Central memory CD8-positive, alpha-beta T cell (primary cell): ENCODE results near the gene PNPLA3.

Experiments
- ATAC-seq: fragments of 150-1000 bp; cut with Tn5 transposase; replicated peaks from 2 replicates; pipeline ENCODE4 v1.10.0; 2022; ENCODE audit warnings: mild to moderate bottlenecking, moderate FRiP score, moderate number of reproducible peaks; ENCODE audit not compliant: poor library complexity, severe bottlenecking; ENCODE audit errors: extremely low read depth
- DNase-seq, 2 donors: peaks; one replicate each; pipeline ENCODE4 v3.0.0; 2021; ENCODE audit warnings: low spot score in 2 of 2
- H3K27ac Mint-ChIP-seq: one replicate; pipeline ENCODE4 v1.8.0; 2022; ENCODE audit warnings: low read depth, mild to moderate bottlenecking, moderate library complexity, mixed read lengths
- H3K27me3 Mint-ChIP-seq: one replicate; pipeline ENCODE4 v1.8.0; 2022; ENCODE audit warnings: mixed read lengths
- H3K36me3 Mint-ChIP-seq: one replicate; pipeline ENCODE4 v1.8.0; 2022; ENCODE audit warnings: mild to moderate bottlenecking, moderate library complexity, mixed read lengths; ENCODE audit not compliant: insufficient read depth
- H3K4me1 Mint-ChIP-seq: one replicate; pipeline ENCODE4 v1.8.0; 2022; ENCODE audit warnings: mixed read lengths
- H3K4me3 Mint-ChIP-seq: one replicate; pipeline ENCODE4 v1.8.0; 2022; ENCODE audit warnings: mild to moderate bottlenecking, moderate library complexity, mixed read lengths
- H3K9me3 Mint-ChIP-seq: one replicate; pipeline ENCODE4 v1.8.0; 2022; ENCODE audit warnings: mixed read lengths

Gene PNPLA3

DNA sequence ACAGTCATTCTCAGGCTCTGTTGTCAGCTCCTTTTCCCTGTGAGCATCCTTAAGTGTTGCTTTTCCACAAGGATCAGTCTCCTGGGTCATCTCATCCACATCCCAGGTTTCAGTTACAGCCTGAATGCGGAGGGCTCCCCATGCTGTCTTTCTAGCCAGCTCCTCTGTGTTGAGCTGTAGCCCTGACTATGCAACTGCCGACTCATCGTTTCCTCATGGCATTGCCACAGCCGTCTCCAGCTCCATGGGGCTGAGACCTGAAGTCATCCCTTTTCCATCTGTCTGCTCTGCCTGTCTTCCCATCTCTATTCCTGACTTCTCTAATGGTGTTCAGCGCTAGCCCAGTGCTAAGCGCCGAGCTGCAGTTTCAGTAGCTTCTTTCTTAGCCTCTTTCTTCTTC lies 43.5 kb downstream of the PNPLA3 start:
- ATAC-seq (no peak), DNase-seq (no peak)
- Mint-ChIP-seq H3K36me3 (peaks cover 72% of the 10 kb centered on the region), H3K4me3 (no peak overlapping the region), H3K27ac (no peak overlapping the region), H3K27me3 (no peaks in the 10 kb centered on the region), H3K9me3 (no peaks in the 10 kb centered on the region), H3K4me1 (no peaks in the 10 kb centered on the region)

- no peak for ATAC-seq
Observed at GRCh38 chr22:43968614-43969013, 45.0 kb downstream of the PNPLA3 start.

DNA sequence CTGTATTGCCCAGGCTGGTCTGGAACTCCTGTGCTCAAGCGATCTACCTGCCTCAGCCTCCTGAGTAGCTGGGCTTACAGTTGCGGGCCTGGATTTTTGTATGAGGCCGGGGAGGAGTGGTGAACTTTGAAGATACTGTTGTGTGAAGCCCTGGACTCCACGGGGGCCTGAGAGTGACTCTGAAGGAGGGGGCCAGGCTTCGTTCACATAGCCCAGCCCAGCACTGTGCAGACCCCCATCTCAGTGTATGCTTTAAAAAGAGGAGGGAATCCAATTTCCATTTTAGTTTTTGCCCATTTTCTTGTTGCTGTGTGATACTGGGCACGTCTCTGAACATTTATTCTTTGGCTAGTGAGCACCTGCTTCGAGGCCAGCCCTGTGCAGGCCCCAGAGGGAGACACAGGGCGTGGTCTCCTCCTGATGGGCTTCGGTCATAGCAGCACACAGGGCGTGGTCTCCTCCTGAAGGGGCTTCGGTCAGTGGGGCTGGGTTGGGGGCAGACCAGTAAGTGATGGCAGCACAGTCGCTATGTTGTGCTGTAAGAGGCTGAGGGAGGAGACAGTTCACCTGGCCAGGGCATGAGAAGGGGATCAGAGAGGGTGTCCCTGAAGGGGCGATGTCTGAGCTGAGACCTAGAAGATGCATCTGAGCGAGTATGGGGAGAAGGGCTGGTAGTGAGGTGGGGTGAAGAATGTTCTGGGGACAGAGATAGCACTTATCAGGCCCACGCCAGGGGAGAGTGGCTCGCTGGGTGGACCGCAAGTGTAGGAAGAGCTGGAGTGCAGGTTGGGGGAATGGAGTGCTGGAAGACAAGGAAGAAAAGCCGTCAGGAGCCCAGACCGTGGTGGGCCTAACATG lies 45.6 kb downstream of the PNPLA3 start:
- Mint-ChIP-seq H3K4me1 (no peaks in the 10 kb centered on the region), H3K9me3 (no peaks in the 10 kb centered on the region), H3K36me3 (peaks cover 72% of the 10 kb centered on the region), H3K27ac (no peak overlapping the region), H3K4me3 (no peak overlapping the region), H3K27me3 (no peaks in the 10 kb centered on the region)
- DNase-seq (no peak), ATAC-seq (no peak)

More at GRCh38 chr22:43968614-43969013, 45.0 kb downstream of the PNPLA3 start:
- no peaks in the 10 kb centered on the region for H3K9me3 Mint-ChIP-seq
- no peaks in the 10 kb centered on the region for H3K27me3 Mint-ChIP-seq
- H3K36me3 Mint-ChIP-seq, result peaks cover 74% of the 10 kb centered on the region
- DNase-seq, result no peak
- H3K4me3 Mint-ChIP-seq, result no peak overlapping the region
- H3K27ac Mint-ChIP-seq, result no peak overlapping the region
- no peaks in the 10 kb centered on the region for H3K4me1 Mint-ChIP-seq

DNA sequence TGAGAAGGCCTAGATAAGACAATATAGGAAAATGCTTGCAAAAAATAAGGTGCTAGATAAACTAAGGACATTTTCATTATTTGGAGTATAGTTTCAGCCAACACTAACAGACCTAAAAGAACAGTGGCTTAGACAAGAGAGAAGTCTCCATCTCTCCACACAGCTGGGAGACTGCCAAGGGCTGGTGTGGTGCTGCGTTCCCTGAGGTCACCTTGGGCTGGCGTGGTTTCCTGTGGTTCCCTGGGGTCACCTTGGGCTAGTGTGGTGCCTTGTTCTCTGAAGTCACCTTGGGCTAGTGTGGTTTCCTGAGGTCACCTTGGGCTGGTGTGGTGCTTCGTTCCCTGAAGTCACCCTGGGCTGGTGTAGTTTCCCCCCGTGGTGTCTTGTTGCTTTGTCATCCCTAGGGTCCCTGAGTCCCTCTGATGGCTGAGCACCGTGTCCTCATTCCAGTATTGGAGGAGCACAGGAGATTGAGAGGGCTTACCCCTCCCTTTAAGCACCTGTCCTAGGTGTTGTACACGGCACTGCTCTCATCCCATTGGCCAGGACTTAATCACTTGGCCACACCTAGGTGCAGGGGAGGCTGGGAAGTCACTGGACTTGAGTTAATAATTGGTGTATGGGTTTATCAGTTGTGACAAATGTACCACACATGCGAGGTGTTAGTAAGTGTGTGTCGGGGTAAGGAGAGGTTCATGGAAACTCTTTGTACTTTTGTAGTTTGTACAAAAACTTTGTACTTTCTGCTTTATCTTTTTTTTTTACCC lies 46.6 kb downstream of the PNPLA3 start:
- Mint-ChIP-seq H3K36me3 (peaks cover 66% of the 10 kb centered on the region), H3K27ac (no peak overlapping the region), H3K9me3 (no peaks in the 10 kb centered on the region), H3K27me3 (no peaks in the 10 kb centered on the region), H3K4me1 (no peaks in the 10 kb centered on the region), H3K4me3 (no peak overlapping the region)
- ATAC-seq, result no peak
- DNase-seq, result no peak

DNA sequence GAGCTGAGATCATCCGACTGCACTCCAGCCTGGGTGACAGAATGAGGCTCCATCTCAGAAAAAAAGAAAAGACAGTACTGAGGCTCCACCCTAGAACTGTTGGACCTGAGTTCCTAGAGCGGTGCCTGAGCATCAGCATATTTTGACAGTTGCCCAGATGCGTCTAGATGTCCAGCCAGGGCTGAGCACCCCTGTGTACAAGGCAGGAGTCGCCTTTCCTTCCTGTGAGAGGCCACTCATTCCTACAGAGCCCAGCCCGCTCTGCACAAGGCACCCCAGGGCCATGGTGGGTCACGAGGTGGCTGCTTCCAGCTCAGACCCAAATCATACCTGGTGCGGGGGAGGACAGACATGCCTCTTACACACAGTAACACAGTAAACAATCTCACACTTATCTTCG lies 47.5 kb downstream of the PNPLA3 start:
- Mint-ChIP-seq H3K4me1 (no peaks in the 10 kb centered on the region), H3K27ac (no peak overlapping the region), H3K36me3 (peaks cover 60% of the 10 kb centered on the region), H3K27me3 (no peaks in the 10 kb centered on the region), H3K9me3 (no peaks in the 10 kb centered on the region), H3K4me3 (no peak overlapping the region)
- ATAC-seq, result no peak
- no peak for DNase-seq

DNA sequence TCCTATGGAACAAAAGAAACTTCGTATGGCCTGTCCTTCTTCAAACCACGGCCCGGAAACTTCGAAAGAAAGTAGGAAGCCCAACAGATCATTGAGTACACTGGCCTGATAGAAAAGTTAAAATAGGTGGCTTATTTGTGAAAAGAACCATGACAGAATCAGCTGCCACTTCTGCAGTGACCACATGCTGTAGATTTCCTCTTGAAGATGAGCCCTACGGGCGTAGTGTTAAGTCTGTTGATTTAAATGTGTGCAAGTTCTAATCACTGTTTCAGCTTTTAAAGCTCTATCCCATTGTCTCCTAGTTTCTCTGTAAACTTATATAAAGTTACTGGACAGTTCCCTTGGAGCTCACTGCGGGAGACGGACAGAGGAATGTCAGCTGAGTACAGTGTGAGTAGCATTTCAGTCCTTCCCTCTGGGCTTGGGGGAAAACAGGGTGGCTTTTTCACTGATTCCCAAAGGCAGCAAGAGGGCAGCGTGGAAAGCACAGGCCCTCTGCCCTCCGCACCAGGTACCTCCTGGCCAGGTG lies 49.4 kb downstream of the PNPLA3 start:
- DNase-seq (no peak), ATAC-seq (no peak)
- Mint-ChIP-seq H3K27me3 (no peaks in the 10 kb centered on the region), H3K4me1 (no peaks in the 10 kb centered on the region), H3K27ac (no peak overlapping the region), H3K9me3 (no peaks in the 10 kb centered on the region), H3K4me3 (no peak overlapping the region), H3K36me3 (peaks cover 63% of the 10 kb centered on the region)

DNA sequence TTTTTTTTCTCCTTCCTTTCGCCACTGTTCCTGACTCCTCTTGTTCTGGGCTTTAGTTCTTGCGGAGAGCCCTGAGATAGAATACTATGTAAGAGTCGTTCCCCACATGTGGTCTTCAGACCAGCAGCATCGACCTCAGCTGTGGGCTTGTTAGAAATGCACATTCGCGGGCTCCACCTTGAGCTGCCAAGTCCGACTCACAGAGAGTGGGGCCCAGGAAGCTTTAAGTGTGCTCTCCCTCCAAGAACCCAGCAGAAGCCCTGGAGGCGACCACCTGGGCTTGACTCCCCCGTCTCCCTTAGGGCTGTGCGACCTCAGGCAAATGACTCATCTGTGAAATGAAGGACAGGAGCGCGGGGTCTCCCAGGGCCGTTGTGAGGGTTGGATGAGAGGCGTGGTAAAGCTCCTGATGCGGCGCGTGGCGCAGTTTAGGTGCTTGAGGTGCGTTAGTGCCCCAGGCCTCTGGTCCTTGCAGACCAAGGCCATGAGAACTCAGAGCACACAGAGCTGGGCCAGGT lies 50.5 kb downstream of the PNPLA3 start:
- Mint-ChIP-seq H3K9me3 (no peaks in the 10 kb centered on the region), H3K27me3 (no peaks in the 10 kb centered on the region), H3K36me3 (peaks cover 60% of the 10 kb centered on the region), H3K4me3 (no peak overlapping the region), H3K4me1 (no peaks in the 10 kb centered on the region), H3K27ac (no peak overlapping the region)
- DNase-seq (no peak), ATAC-seq (no peak)

DNA sequence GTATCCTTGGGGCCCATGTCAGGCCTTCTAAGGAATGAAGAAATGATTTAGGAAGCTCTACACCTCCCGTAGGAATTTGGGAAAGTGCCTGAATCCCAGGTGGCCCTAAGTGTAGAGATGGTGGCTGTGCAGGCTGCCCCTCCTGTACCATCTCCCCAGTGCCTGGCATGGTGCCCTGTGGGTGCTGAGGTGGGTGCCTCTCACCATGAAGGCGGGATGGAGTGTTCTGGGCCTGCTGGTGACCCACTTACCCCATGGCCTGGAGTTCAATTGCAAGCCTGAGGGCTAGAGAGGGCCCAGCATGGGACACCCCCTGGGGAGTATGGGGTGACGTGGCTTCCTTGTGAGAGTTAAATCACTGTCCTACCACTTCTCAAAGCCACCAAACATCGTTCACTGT lies 51.4 kb downstream of the PNPLA3 start:
- H3K4me1 Mint-ChIP-seq, result no peaks in the 10 kb centered on the region
- DNase-seq (no peak), ATAC-seq (no peak)
- peaks cover 60% of the 10 kb centered on the region for H3K36me3 Mint-ChIP-seq
- no peak overlapping the region for H3K4me3 Mint-ChIP-seq
- no peaks in the 10 kb centered on the region for H3K9me3 Mint-ChIP-seq
- peak overlapping the region; percentile 49 for H3K27ac Mint-ChIP-seq
- no peaks in the 10 kb centered on the region for H3K27me3 Mint-ChIP-seq

DNA sequence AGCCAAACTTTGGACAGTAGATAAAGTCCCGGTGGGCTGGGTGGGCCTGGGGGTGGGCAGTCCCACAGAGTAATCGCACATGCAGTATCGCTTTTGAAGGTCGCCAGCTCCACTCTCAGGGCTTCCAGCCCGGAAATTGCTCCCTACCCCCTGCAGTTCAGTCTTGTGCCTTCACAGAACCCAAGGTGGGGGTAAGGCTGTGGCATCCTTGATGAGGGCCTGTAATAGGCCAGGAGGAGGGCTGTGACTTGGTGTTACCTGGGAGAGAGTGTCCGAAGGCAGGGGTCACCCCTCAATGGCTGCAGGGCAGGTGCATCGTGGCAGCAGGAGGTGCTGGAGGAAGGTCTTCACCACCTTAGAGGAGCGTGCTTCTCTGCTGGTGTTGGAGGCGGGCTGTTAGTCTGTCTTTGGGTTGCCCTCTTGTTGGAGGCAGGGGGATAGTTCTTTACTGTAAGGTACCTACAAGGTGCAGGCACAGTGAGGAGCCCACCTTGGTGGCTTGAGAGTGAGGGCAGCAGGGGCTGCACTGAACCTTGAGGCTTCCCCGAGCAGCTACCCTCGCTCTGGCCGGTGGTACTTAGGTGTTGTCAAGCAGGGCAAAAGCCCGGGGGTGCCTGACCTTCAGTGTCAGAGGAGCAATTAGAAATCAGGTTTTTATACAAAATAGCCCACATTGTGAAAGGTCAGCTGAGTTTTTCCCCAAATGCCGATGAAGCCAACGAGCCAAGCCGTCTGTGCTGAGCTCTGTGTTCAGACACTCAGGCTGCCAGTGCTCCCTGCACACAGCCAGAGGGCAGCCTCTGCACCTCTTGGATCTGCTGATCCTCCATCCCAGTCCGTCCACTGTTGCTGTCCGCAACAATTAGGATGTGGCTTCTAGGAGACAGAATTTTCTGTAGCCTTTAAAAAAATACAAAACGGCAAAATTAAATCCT lies 53.5 kb downstream of the PNPLA3 start:
- DNase-seq (no peak), ATAC-seq (no peak)
- peak overlapping the region; percentile 73 for H3K27ac Mint-ChIP-seq
- H3K9me3 Mint-ChIP-seq, result no peaks in the 10 kb centered on the region
- H3K4me1 Mint-ChIP-seq, result no peaks in the 10 kb centered on the region
- no peaks in the 10 kb centered on the region for H3K27me3 Mint-ChIP-seq
- H3K4me3 Mint-ChIP-seq, result no peak overlapping the region
- H3K36me3 Mint-ChIP-seq, result peaks cover 56% of the 10 kb centered on the region

DNA sequence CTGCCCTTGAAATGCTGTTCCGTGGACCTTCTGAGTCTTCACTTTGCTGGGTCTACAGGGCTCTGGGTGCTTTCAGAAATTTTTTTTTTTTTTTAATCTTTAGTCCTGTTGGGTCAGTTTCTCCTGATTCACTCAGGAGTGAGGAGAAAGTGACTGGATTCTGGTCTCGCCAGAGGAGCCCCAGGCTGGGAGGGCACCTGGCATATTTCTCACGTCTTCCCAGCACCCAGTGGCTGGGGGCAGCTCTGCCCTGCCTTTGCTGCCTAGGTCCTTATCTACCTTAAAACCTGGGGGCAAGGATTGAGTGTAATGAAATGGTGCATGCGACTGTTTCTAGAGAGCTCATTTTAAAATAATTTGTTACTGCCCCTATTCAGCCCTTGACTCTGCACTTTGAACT lies 55.0 kb downstream of the PNPLA3 start:
- H3K4me1 Mint-ChIP-seq, result no peaks in the 10 kb centered on the region
- no peaks in the 10 kb centered on the region for H3K27me3 Mint-ChIP-seq
- no peak overlapping the region for H3K27ac Mint-ChIP-seq
- no peak for ATAC-seq
- no peak overlapping the region for H3K4me3 Mint-ChIP-seq
- no peak for DNase-seq
- H3K36me3 Mint-ChIP-seq, result peaks cover 49% of the 10 kb centered on the region
- no peaks in the 10 kb centered on the region for H3K9me3 Mint-ChIP-seq

DNA sequence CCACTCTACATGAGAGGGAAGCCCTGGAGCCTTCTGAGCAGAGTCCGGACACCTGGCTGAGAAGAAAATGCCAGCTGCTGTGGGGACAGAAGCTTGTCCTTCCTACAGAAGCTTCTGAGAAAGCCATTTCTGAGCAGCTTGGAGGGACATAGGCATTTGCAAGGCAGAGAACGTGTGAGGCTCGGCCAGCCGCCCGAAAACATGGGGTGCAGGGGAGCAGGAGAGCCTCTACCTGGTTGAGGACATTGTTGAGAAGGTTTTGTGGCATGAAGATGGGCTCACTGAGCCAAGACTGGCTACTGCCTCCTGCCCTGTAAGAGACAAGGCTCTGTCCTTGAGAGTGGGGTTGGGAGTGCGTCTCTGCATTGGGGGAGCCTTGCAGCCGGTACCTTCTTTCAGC lies 57.0 kb downstream of the PNPLA3 start:
- no peaks in the 10 kb centered on the region for H3K4me1 Mint-ChIP-seq
- H3K27ac Mint-ChIP-seq, result no peak overlapping the region
- H3K9me3 Mint-ChIP-seq, result no peaks in the 10 kb centered on the region
- H3K4me3 Mint-ChIP-seq, result no peak overlapping the region
- H3K36me3 Mint-ChIP-seq, result peaks cover 57% of the 10 kb centered on the region
- DNase-seq (no peak), ATAC-seq (no peak)
- H3K27me3 Mint-ChIP-seq, result no peaks in the 10 kb centered on the region

DNA sequence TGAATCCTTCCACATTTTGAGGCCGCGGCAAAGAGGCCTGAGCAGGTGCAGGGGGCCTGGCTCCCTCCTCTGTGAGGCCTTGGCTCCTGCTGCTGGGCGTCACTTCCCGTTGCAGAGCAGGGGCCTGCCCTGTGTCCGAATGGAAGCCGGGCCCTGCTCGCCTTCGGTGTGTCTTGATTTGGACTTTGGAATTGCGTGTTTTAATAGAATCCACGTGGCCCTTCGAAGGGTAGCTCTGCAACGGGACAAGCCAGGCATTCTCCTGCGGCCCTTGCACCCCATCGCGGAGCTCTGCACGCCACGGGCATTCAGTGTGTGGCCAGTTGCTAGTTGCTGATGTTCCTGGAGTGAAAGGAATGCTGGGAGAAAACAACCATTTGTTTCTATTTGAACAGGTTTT lies 57.4 kb downstream of the PNPLA3 start:
- H3K4me1 Mint-ChIP-seq, result no peaks in the 10 kb centered on the region
- H3K27me3 Mint-ChIP-seq, result no peaks in the 10 kb centered on the region
- no peak overlapping the region for H3K27ac Mint-ChIP-seq
- no peaks in the 10 kb centered on the region for H3K9me3 Mint-ChIP-seq
- ATAC-seq (no peak), DNase-seq (no peak)
- H3K4me3 Mint-ChIP-seq, result no peak overlapping the region
- peaks cover 56% of the 10 kb centered on the region for H3K36me3 Mint-ChIP-seq
